PC-3 (cell line): ENCODE data around the gene PLEKHA6. TPM values are rescaled to one million over a fixed set of nuclear protein-coding genes. Genes with fewer than 3 reads are reported as not detected.

Experiments
- ATAC-seq: fragments of 200-7000 bp; cut with Tn5 transposase; 2 replicates; pipeline ENCODE4 v1.9.1; 2020; ENCODE audit warnings: mild to moderate bottlenecking, moderate library complexity
- BruUV-seq: library from RNA; stranded (reverse); fragments of 400-500 nt; replicated peaks from 2 replicates; lab custom pipeline; 2021; lab: Mats Ljungman, UMichigan
- CTCF ChIA-PET: fragments of 300-600 bp; sonication (Branson Sonifier 250); formaldehyde crosslinking; loops from one replicate; lab custom pipeline; 2022; ENCODE audit warnings: antibody characterized with exemption; lab: Charles Lee
- POLR2A ChIA-PET: fragments of 300-600 bp; sonication (Branson Sonifier 250); formaldehyde crosslinking; loops from one replicate; lab custom pipeline; 2022; ENCODE audit warnings: antibody characterized with exemption; ENCODE audit not compliant: unreplicated experiment; lab: Charles Lee
- DNase-seq: peaks from one replicate; pipeline ENCODE4 v3.0.0-alpha.2; 2015
- H2AFZ ChIP-seq: fragments of 300-600 bp; sonication (generic); 2 replicates; pipeline ENCODE4 v1.6.0; 2016; ENCODE audit warnings: antibody characterized with exemption, low read length
- H3F3A ChIP-seq: fragments of 300-600 bp; sonication (generic); one replicate; pipeline ENCODE4 v1.6.0; 2017; ENCODE audit warnings: antibody characterized with exemption, low read length, control low read depth, mild to moderate bottlenecking; ENCODE audit not compliant: unreplicated experiment
- H3K27ac ChIP-seq: fragments of 300-600 bp; sonication (generic); 2 replicates; pipeline ENCODE4 v1.5.1; 2016; ENCODE audit warnings: mild to moderate bottlenecking, low read length
- H3K27me3 ChIP-seq: fragments of 300-600 bp; sonication (generic); 2 replicates; pipeline ENCODE4 v1.6.1; 2016; ENCODE audit warnings: low read length, mixed read lengths
- H3K36me3 ChIP-seq: fragments of 300-600 bp; sonication (generic); 2 replicates; pipeline ENCODE4 v1.6.1; 2016; ENCODE audit warnings: low read depth, mixed run types, low read length, mixed read lengths
- H3K4me1 ChIP-seq: fragments of 300-600 bp; sonication (generic); 2 replicates; pipeline ENCODE4 v1.5.1; 2016; ENCODE audit warnings: low read length; ENCODE audit not compliant: insufficient read depth
- H3K4me2 ChIP-seq: fragments of 300-600 bp; sonication (generic); 2 replicates; pipeline ENCODE4 v1.6.0; 2016; ENCODE audit warnings: low read length
- H3K4me3 ChIP-seq: fragments of 300-600 bp; sonication (generic); 2 replicates; pipeline ENCODE4 v1.5.1; 2016; ENCODE audit warnings: mild to moderate bottlenecking, low read length, mixed read lengths
- H3K79me2 ChIP-seq: fragments of 300-600 bp; sonication (generic); 2 replicates; pipeline ENCODE4 v1.6.1; 2017; ENCODE audit warnings: low read length, mixed read lengths
- H3K9ac ChIP-seq: fragments of 300-600 bp; sonication (generic); 2 replicates; pipeline ENCODE4 v1.6.0; 2016; ENCODE audit warnings: mild to moderate bottlenecking, low read length
- H3K9me2 ChIP-seq: fragments of 300-600 bp; sonication (generic); replicated peaks from 2 replicates; pipeline ENCODE4 v1.6.1; 2016; ENCODE audit warnings: mixed run types, low read length, mixed read lengths
- H3K9me3 ChIP-seq: fragments of 300-600 bp; sonication (generic); 2 replicates; pipeline ENCODE4 v1.6.1; 2016; ENCODE audit warnings: low read length, mixed read lengths
- H4K20me1 ChIP-seq: fragments of 300-600 bp; sonication (generic); 2 replicates; pipeline ENCODE4 v1.6.1; 2016; ENCODE audit warnings: low read length, mixed read lengths
- EZH2 ChIP-seq: fragments of 300-600 bp; sonication (generic); IDR thresholded peaks from one replicate; pipeline ENCODE4 v1.6.1; 2017; ENCODE audit warnings: antibody characterized with exemption, mild to moderate bottlenecking, low read length; ENCODE audit not compliant: unreplicated experiment
- EZH2phosphoT487 ChIP-seq: fragments of 300-600 bp; sonication (generic); IDR thresholded peaks from 2 replicates; pipeline ENCODE4 v1.6.1; 2018; ENCODE audit warnings: mild to moderate bottlenecking, antibody characterized with exemption, low read length, borderline replicate concordance
- intact Hi-C: fragments of 100-400 bp; cut with micrococcal nuclease; formaldehyde crosslinking; loops from 2 replicates; pipeline ENCODE4 v1.9.0; 2023
- total RNA-seq: library from RNA; depleted of rRNA; stranded (reverse); fragments of >200 nt; gene quantifications from 2 replicates; pipeline ENCODE4 v1.2.3, GENCODE V29; 2014
- TF ChIP-seq, protein P1 (sequence below): fragments of 300-600 bp; sonication (generic); conservative IDR thresholded peaks from 2 replicates; pipeline ENCODE4 v1.5.1; 2017; ENCODE audit warnings: antibody characterized with exemption, low read depth, mild to moderate bottlenecking, low read length

Gene PLEKHA6
- total RNA-seq, 1 experiment from 2014 or later, result 53.8 TPM

DNA sequence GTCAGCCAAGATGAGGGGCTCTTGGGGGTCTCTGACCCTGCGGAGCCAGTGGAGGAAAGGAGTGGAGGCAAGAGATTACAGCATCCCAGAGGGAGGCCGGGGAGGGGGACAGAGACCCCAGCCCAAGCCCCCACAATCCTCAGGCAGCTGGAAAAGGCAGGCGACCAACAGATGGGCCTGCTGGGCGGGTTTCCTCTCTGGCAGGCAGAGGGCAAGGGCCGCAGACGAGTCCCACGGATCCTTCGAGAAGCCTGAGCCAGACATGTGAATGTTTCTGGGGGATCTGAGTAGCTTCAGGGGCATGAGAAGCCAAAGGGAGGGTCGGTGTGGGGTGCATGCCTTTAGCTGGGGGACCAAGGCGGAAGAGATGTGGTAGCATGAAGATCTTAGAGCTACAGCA is 2.1 kb upstream of the PLEKHA6 start:
- no peak overlapping the region for H3K4me2 ChIP-seq
- H2AFZ ChIP-seq, result no peak overlapping the region
- H3K79me2 ChIP-seq, result peaks cover 87% of the 10 kb centered on the region
- H3K36me3 ChIP-seq, result peaks cover 19% of the 10 kb centered on the region; the same call in 1 of the 2 replicates
- no peak overlapping the region for H3K27ac ChIP-seq
- H3K9me3 ChIP-seq, result no peaks in the 10 kb centered on the region
- DNase-seq (no peak), ATAC-seq (no peak)
- no TSS peak for BruUV-seq
- no peak overlapping the region for H3K4me3 ChIP-seq
- CTCF ChIA-PET, result no interaction called here
- H3K27me3 ChIP-seq, result no peaks in the 10 kb centered on the region
- H4K20me1 ChIP-seq, result no peaks in the 10 kb centered on the region
- TF ChIP-seq EZH2phosphoT487 (no peak), EZH2 (no peak)
- TF ChIP-seq, protein P1, sequence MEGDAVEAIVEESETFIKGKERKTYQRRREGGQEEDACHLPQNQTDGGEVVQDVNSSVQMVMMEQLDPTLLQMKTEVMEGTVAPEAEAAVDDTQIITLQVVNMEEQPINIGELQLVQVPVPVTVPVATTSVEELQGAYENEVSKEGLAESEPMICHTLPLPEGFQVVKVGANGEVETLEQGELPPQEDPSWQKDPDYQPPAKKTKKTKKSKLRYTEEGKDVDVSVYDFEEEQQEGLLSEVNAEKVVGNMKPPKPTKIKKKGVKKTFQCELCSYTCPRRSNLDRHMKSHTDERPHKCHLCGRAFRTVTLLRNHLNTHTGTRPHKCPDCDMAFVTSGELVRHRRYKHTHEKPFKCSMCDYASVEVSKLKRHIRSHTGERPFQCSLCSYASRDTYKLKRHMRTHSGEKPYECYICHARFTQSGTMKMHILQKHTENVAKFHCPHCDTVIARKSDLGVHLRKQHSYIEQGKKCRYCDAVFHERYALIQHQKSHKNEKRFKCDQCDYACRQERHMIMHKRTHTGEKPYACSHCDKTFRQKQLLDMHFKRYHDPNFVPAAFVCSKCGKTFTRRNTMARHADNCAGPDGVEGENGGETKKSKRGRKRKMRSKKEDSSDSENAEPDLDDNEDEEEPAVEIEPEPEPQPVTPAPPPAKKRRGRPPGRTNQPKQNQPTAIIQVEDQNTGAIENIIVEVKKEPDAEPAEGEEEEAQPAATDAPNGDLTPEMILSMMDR, result no peak
- peaks cover 11% of the 10 kb centered on the region; the same call in 1 of the 2 replicates for H3K4me1 ChIP-seq
- POLR2A ChIA-PET, result no interaction called here
- no peaks in the 10 kb centered on the region for H3K9me2 ChIP-seq
- no peaks in the 10 kb centered on the region for H3F3A ChIP-seq
- intact Hi-C loops, result loop anchor here (2.0 kb wide), 2 partner anchors 59 to 501 kb away; partner anchors contain the start of gene SNRPE
- H3K9ac ChIP-seq, result no peak overlapping the region

DNA sequence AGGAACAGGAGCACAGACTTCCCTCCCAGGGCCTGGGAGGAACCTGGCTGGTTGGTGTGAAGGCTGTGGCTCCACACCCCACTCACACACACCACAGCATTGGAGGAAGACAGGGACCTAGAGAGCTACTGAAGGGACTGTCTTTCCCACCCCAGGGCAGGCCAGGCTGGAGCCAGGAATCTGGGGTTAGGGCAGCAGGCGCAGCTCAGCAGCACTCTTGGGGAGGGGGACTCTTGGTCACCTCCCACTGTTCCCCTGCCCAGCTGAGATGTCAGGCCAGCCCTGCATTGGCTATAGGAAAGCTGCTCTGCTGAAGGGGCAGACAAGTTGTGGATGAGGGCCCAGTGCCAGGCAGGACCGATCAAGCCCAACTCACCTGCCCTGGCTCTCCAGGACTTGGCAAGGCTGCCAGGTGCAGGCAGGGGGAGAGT is 1.6 kb upstream of the PLEKHA6 start:
- ATAC-seq, result no peak
- Histone ChIP-seq H3K4me2 (no peak overlapping the region), H3K36me3 (peaks cover 19% of the 10 kb centered on the region; the same call in 1 of the 2 replicates), H3K79me2 (peaks cover 85% of the 10 kb centered on the region), H2AFZ (no peak overlapping the region), H3K9me3 (no peaks in the 10 kb centered on the region), H3K27ac (no peak overlapping the region), H4K20me1 (no peaks in the 10 kb centered on the region), H3K4me1 (peaks cover 11% of the 10 kb centered on the region; the same call in 1 of the 2 replicates), H3K9me2 (no peaks in the 10 kb centered on the region), H3F3A (no peaks in the 10 kb centered on the region), H3K27me3 (no peaks in the 10 kb centered on the region), H3K9ac (no peak overlapping the region), H3K4me3 (no peak overlapping the region)
- CTCF ChIA-PET, result no interaction called here
- DNase-seq, result no peak
- intact Hi-C loops, result no loop called here
- no peak for TF ChIP-seq EZH2
- TF ChIP-seq EZH2phosphoT487, result no peak
- TF ChIP-seq, protein P1, result no peak
- POLR2A ChIA-PET, result no interaction called here
- no TSS peak for BruUV-seq

GRCh38 chr1:204360314-204360713 is 585 bp upstream of the PLEKHA6 start:
- H3K9me3 ChIP-seq, result no peaks in the 10 kb centered on the region
- ChIA-PET POLR2A (no interaction called here), CTCF (no interaction called here)
- no peak overlapping the region for H3K4me3 ChIP-seq
- no peak for TF ChIP-seq EZH2phosphoT487
- H3K9me2 ChIP-seq, result no peaks in the 10 kb centered on the region
- DNase-seq (no peak), ATAC-seq (no peak)
- H3K9ac ChIP-seq, result no peak overlapping the region
- H3K36me3 ChIP-seq, result peaks cover 11% of the 10 kb centered on the region; the same call in 1 of the 2 replicates
- H3F3A ChIP-seq, result no peaks in the 10 kb centered on the region
- no peak overlapping the region for H3K27ac ChIP-seq
- peaks cover 83% of the 10 kb centered on the region for H3K79me2 ChIP-seq
- H3K4me1 ChIP-seq, result peaks cover 11% of the 10 kb centered on the region; the same call in 1 of the 2 replicates
- H3K4me2 ChIP-seq, result no peak overlapping the region
- H3K27me3 ChIP-seq, result no peaks in the 10 kb centered on the region
- H4K20me1 ChIP-seq, result no peaks in the 10 kb centered on the region
- no peak overlapping the region for H2AFZ ChIP-seq
- no TSS peak for BruUV-seq
- intact Hi-C loops, result no loop called here
